Measurements from ENCODE around the gene ZNF581. TPM values are rescaled to one million over a fixed set of nuclear protein-coding genes. Genes with fewer than 3 reads are reported as not detected.

Gene ZNF581
- total RNA-seq, 1 experiment from 2014 or later: 37.5 TPM

GRCh38 chr19:55652311-55653128 lies 9.1 kb downstream of the ZNF581 start:
- ChIA-PET CTCF (interaction anchor here (0.5 to 0.7 kb wide), 3 partner anchors 16 to 590 kb away, joined by 5 to 12 read pairs (median 9); partner anchors contain the start of gene RDH13), POLR2A (ENCODE audit: unreplicated experiment) (no interaction called here)
- Histone ChIP-seq H3K4me3 (ENCODE audit: low read length) (no peak overlapping the region; the same call in 1 of the 2 replicates), H3K9ac (ENCODE audit: low read length) (no peak overlapping the region), H3K9me3 (ENCODE audit: low read length) (no peaks in the 10 kb centered on the region), H3F3A (ENCODE audit: low read length, unreplicated experiment) (peaks cover under 1% of the 10 kb centered on the region), H3K79me2 (ENCODE audit: low read length) (peaks cover 37% of the 10 kb centered on the region), H2AFZ (ENCODE audit: low read length) (no peak overlapping the region), H3K9me2 (replicated peaks; ENCODE audit: low read length) (no peaks in the 10 kb centered on the region), H3K27ac (ENCODE audit: low read length) (no peak overlapping the region), H3K4me1 (ENCODE audit: insufficient read depth, low read length) (peaks cover 15% of the 10 kb centered on the region), H3K4me2 (ENCODE audit: low read length) (no peak overlapping the region; the same call in 1 of the 2 replicates), H4K20me1 (ENCODE audit: low read length) (peaks cover 19% of the 10 kb centered on the region), H3K36me3 (ENCODE audit: low read depth, low read length) (peaks cover 13% of the 10 kb centered on the region), H3K27me3 (ENCODE audit: low read length) (no peaks in the 10 kb centered on the region)
- TF ChIP-seq CTCF (conservative IDR thresholded peaks at IDR 0.05; ENCODE audit: low read depth, low read length): no peak
- TF ChIP-seq EZH2phosphoT487 (IDR thresholded peaks at IDR 0.05; ENCODE audit: borderline replicate concordance, low read length): no peak
- no peak for TF ChIP-seq EZH2 (IDR thresholded peaks at IDR 0.05; ENCODE audit: low read length, unreplicated experiment)
- intact Hi-C loops (cut with micrococcal nuclease): no loop called here
- ATAC-seq: no peak
- no TSS peak for BruUV-seq (replicated peaks)
- DNase-seq: no peak

- peak overlapping the region; percentile 85 for H3K4me2 ChIP-seq (ENCODE audit: low read length)
- POLR2A ChIA-PET (ENCODE audit: unreplicated experiment): interaction anchor here (0.6 to 1.4 kb wide), 6 partner anchors 30 to 1517 kb away, joined by 3 to 8 read pairs (median 6); partner anchors contain the start of gene ZNF784
- ATAC-seq (peak; percentile 44), DNase-seq (peak; percentile 99)
- H3K9ac ChIP-seq (ENCODE audit: low read length): peak overlapping the region; percentile 99
- H3F3A ChIP-seq (ENCODE audit: low read length, unreplicated experiment): no peaks in the 10 kb centered on the region
- H2AFZ ChIP-seq (ENCODE audit: low read length): peak overlapping the region; percentile 78
- peak overlapping the region; percentile 78 for H3K4me3 ChIP-seq (ENCODE audit: low read length)
- H3K27ac ChIP-seq (ENCODE audit: low read length): peak overlapping the region; percentile 80
- no peaks in the 10 kb centered on the region for H3K27me3 ChIP-seq (ENCODE audit: low read length)
- H3K9me3 ChIP-seq (ENCODE audit: low read length): no peaks in the 10 kb centered on the region
- peaks cover 41% of the 10 kb centered on the region for H3K79me2 ChIP-seq (ENCODE audit: low read length)
- H3K9me2 ChIP-seq (replicated peaks; ENCODE audit: low read length): no peaks in the 10 kb centered on the region
- peaks cover 31% of the 10 kb centered on the region for H4K20me1 ChIP-seq (ENCODE audit: low read length)
- H3K4me1 ChIP-seq (ENCODE audit: insufficient read depth, low read length): peaks cover 13% of the 10 kb centered on the region
- intact Hi-C loops (cut with micrococcal nuclease): no loop called here
- peaks cover 16% of the 10 kb centered on the region for H3K36me3 ChIP-seq (ENCODE audit: low read depth, low read length)
- TF ChIP-seq EZH2phosphoT487 (IDR thresholded peaks at IDR 0.05; ENCODE audit: borderline replicate concordance, low read length) (no peak), CTCF (conservative IDR thresholded peaks at IDR 0.05; ENCODE audit: low read depth, low read length) (peak; percentile 99)
- BruUV-seq (replicated peaks): TSS peak; percentile 76
- CTCF ChIA-PET: interaction anchor here (0.5 to 1.4 kb wide), 10 partner anchors 9 to 591 kb away, joined by 3 to 12 read pairs (median 4); partner anchors contain the start of genes NAT14 and RDH13
These were observed 10.3 kb downstream of the ZNF581 start for GRCh38 chr19:55653651-55654322.
